ENCODE results near the gene MIDN.

MIDN gene

DNA sequence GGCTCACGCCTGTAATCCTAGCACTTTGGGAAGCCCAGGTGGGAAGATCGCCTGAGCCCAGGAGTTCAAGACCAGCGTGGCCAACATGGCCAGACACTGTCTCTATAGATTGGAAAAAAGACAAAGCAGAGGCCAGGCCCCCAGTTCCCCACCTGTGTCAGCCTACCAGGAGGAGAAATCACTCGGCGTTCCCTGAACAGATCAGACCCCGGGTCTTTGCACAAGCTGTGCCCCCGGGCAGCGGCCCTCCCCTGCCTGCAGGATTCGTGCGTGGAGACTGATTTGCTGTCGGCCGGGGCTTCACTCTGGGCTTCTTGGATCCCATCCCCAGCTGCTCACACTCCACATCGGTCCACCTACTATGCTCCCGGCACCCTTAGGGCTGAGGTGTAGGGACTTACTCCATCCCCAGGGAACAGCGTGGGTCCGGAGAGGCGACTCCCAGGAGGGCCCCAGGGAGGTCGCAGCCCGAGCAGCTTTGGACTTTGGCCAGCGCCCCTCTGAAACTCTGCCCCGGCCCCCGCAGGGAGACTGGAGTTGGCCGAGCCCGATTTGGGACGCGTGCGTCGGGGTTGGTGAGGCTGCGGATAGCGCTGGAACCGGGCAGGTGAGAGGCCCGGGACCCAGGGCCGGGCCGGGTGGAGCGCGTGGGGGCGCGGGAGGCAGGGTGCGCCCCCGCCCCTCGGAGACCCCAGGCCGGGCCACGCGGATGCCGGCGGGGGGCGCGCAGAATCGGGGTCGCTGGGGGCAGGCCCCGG, 36.8 kb downstream of the MIDN start (continued):
- TF ChIP-seq SCRT2 (tag by site-specific recombination; IDR thresholded peaks at IDR 0.05) = no peak
- TF ChIP-seq, protein P1, sequence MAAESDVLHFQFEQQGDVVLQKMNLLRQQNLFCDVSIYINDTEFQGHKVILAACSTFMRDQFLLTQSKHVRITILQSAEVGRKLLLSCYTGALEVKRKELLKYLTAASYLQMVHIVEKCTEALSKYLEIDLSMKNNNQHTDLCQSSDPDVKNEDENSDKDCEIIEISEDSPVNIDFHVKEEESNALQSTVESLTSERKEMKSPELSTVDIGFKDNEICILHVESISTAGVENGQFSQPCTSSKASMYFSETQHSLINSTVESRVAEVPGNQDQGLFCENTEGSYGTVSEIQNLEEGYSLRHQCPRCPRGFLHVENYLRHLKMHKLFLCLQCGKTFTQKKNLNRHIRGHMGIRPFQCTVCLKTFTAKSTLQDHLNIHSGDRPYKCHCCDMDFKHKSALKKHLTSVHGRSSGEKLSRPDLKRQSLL (tag by site-specific recombination; IDR thresholded peaks at IDR 0.05) = no peak
- TF ChIP-seq ZNF391 (tag by site-specific recombination; IDR thresholded peaks at IDR 0.05; ENCODE audit: borderline replicate concordance, low read depth) = no peak
- no peak for TF ChIP-seq ZNF677 (tag by site-specific recombination; IDR thresholded peaks at IDR 0.05)
- no peak; the same call in 1 of the 2 replicates for TF ChIP-seq BCL11B (tag by site-specific recombination; IDR thresholded peaks at IDR 0.05; ENCODE audit: low read depth)
- peak; percentile 50 for TF ChIP-seq ZNF341 (tag by site-specific recombination; IDR thresholded peaks at IDR 0.05; ENCODE audit: low read depth)
- TF ChIP-seq ZXDB (tag by site-specific recombination; IDR thresholded peaks at IDR 0.05) = no peak
- TF ChIP-seq, protein P2, sequence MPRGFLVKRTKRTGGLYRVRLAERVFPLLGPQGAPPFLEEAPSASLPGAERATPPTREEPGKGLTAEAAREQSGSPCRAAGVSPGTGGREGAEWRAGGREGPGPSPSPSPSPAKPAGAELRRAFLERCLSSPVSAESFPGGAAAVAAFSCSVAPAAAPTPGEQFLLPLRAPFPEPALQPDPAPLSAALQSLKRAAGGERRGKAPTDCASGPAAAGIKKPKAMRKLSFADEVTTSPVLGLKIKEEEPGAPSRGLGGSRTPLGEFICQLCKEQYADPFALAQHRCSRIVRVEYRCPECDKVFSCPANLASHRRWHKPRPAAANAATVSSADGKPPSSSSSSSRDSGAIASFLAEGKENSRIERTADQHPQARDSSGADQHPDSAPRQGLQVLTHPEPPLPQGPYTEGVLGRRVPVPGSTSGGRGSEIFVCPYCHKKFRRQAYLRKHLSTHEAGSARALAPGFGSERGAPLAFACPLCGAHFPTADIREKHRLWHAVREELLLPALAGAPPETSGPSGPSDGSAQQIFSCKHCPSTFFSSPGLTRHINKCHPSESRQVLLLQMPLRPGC (tag by site-specific recombination; IDR thresholded peaks at IDR 0.05) = no peak
- TF ChIP-seq ZIC2 (tag by site-specific recombination; IDR thresholded peaks at IDR 0.05) = peak; percentile 44
- TF ChIP-seq, protein P3, sequence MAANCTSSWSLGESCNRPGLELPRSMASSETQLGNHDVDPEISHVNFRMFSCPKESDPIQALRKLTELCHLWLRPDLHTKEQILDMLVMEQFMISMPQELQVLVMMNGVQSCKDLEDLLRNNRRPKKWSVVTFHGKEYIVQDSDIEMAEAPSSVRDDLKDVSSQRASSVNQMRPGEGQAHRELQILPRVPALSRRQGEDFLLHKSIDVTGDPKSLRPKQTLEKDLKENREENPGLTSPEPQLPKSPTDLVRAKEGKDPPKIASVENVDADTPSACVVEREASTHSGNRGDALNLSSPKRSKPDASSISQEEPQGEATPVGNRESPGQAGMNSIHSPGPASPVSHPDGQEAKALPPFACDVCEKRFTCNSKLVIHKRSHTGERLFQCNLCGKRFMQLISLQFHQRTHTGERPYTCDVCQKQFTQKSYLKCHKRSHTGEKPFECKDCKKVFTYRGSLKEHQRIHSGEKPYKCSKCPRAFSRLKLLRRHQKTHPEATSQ (tag by site-specific recombination; IDR thresholded peaks at IDR 0.05) = no peak
- no peak for TF ChIP-seq ZNF707 (tag by site-specific recombination; IDR thresholded peaks at IDR 0.05)
- TF ChIP-seq ZBTB8A (tag by site-specific recombination; IDR thresholded peaks at IDR 0.05) = 0 out of 2 replicates have a peak, but pooled peaks have one; percentile 41
- no peak for TF ChIP-seq GFI1B (tag by site-specific recombination; IDR thresholded peaks at IDR 0.05)
- peak; percentile 75 for TF ChIP-seq GLIS2 (tag by site-specific recombination; IDR thresholded peaks at IDR 0.05)
- no peak for TF ChIP-seq SETDB1 (IDR thresholded peaks at IDR 0.05; ENCODE audit: insufficient read length, low read length)
- peak; percentile 5; the same call in 1 of the 2 replicates for TF ChIP-seq ZNF600 (tag by site-specific recombination; IDR thresholded peaks at IDR 0.05)
- no peak for TF ChIP-seq ZNF501 (tag by site-specific recombination; IDR thresholded peaks at IDR 0.05)
- no peak for TF ChIP-seq ZNF76 (tag by site-specific recombination; IDR thresholded peaks at IDR 0.05; ENCODE audit: borderline replicate concordance, low read depth)
- no peak for TF ChIP-seq ZNF571 (tag by site-specific recombination; IDR thresholded peaks at IDR 0.05)
- TF ChIP-seq, protein P4, sequence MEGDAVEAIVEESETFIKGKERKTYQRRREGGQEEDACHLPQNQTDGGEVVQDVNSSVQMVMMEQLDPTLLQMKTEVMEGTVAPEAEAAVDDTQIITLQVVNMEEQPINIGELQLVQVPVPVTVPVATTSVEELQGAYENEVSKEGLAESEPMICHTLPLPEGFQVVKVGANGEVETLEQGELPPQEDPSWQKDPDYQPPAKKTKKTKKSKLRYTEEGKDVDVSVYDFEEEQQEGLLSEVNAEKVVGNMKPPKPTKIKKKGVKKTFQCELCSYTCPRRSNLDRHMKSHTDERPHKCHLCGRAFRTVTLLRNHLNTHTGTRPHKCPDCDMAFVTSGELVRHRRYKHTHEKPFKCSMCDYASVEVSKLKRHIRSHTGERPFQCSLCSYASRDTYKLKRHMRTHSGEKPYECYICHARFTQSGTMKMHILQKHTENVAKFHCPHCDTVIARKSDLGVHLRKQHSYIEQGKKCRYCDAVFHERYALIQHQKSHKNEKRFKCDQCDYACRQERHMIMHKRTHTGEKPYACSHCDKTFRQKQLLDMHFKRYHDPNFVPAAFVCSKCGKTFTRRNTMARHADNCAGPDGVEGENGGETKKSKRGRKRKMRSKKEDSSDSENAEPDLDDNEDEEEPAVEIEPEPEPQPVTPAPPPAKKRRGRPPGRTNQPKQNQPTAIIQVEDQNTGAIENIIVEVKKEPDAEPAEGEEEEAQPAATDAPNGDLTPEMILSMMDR (tag by site-specific recombination; IDR thresholded peaks at IDR 0.05) = no peak
- peak; percentile 83 for TF ChIP-seq ZNF623 (tag by site-specific recombination; IDR thresholded peaks at IDR 0.05)
- TF ChIP-seq ZBTB20 (tag by site-specific recombination; IDR thresholded peaks at IDR 0.05) = no peak; the same call in 1 of the 2 replicates
- TF ChIP-seq ZNF24 (tag by site-specific recombination; IDR thresholded peaks at IDR 0.05) = no peak
- TF ChIP-seq ZNF530 (tag by site-specific recombination; IDR thresholded peaks at IDR 0.05; ENCODE audit: low read depth) = no peak
- TF ChIP-seq, protein P5, sequence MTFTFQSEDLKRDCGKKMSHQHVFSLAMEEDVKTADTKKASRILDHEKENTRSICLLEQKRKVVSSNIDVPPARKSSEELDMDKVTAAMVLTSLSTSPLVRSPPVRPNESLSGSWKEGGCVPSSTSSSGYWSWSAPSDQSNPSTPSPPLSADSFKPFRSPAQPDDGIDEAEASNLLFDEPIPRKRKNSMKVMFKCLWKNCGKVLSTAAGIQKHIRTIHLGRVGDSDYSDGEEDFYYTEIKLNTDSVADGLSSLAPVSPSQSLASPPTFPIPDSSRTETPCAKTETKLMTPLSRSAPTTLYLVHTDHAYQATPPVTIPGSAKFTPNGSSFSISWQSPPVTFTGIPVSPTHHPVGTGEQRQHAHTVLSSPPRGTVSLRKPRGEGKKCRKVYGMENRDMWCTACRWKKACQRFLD (tag by site-specific recombination; IDR thresholded peaks at IDR 0.05) = no peak
- TF ChIP-seq SP2 (tag by site-specific recombination; IDR thresholded peaks at IDR 0.05) = 0 out of 2 replicates have a peak, but pooled peaks have one; percentile 5
- 0 out of 2 replicates have a peak, but pooled peaks have one; percentile 7 for TF ChIP-seq ZFHX2 (tag by site-specific recombination; conservative IDR thresholded peaks at IDR 0.05)
- TF ChIP-seq REPIN1 (tag by site-specific recombination; IDR thresholded peaks at IDR 0.05; ENCODE audit: low read depth) = no peak
- no peak for TF ChIP-seq ZNF223 (tag by site-specific recombination; IDR thresholded peaks at IDR 0.05)
- TF ChIP-seq, protein P6, sequence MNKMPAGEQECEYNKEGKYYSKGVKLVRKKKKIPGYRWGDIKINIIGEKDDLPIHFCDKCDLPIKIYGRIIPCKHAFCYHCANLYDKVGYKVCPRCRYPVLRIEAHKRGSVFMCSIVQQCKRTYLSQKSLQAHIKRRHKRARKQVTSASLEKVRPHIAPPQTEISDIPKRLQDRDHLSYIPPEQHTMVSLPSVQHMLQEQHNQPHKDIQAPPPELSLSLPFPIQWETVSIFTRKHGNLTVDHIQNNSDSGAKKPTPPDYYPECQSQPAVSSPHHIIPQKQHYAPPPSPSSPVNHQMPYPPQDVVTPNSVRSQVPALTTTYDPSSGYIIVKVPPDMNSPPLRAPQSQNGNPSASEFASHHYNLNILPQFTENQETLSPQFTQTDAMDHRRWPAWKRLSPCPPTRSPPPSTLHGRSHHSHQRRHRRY (tag by site-specific recombination; IDR thresholded peaks at IDR 0.05) = no peak
- TF ChIP-seq ZNF133 (tag by site-specific recombination; IDR thresholded peaks at IDR 0.05) = no peak
- TF ChIP-seq, protein P7, sequence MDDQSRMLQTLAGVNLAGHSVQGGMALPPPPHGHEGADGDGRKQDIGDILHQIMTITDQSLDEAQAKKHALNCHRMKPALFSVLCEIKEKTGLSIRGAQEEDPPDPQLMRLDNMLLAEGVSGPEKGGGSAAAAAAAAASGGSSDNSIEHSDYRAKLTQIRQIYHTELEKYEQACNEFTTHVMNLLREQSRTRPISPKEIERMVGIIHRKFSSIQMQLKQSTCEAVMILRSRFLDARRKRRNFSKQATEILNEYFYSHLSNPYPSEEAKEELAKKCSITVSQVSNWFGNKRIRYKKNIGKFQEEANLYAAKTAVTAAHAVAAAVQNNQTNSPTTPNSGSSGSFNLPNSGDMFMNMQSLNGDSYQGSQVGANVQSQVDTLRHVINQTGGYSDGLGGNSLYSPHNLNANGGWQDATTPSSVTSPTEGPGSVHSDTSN (CRISPR knock-in tag; IDR thresholded peaks at IDR 0.05) = no peak
